Stomach smooth muscle (tissue), 2 donors: Measurements from ENCODE around the gene PLAC1.

ENCODE experiments used
- H3K27ac ChIP-seq: one replicate; pipeline ENCODE4 v1.7.0; 2013; ENCODE audit warnings: mild to moderate bottlenecking, low read length, inconsistent platforms
- H3K27me3 ChIP-seq, 2 donors: one replicate each; pipeline ENCODE4 v1.7.0; 2013; ENCODE audit warnings: low read length in 2 of 2; ENCODE audit not compliant: insufficient read depth in 2 of 2, control insufficient read depth in 1 of 2
- H3K36me3 ChIP-seq, 2 donors: one replicate each; pipeline ENCODE4 v1.7.0; 2013; ENCODE audit warnings: low read length in 2 of 2; ENCODE audit not compliant: control insufficient read depth in 2 of 2, insufficient read depth in 2 of 2
- H3K4me1 ChIP-seq: one replicate; pipeline ENCODE4 v1.7.0; 2013; ENCODE audit warnings: low read length; ENCODE audit not compliant: control insufficient read depth, insufficient read depth
- H3K4me3 ChIP-seq, 2 donors: one replicate each; pipeline ENCODE4 v1.7.0; 2013; ENCODE audit warnings: low read length in 2 of 2
- H3K9ac ChIP-seq, 2 donors: one replicate each; pipeline ENCODE4 v1.7.0; 2013; ENCODE audit warnings: low read length in 2 of 2, mild to moderate bottlenecking in 1 of 2
- H3K9me3 ChIP-seq, 2 donors: one replicate each; pipeline ENCODE4 v1.7.0; 2013; ENCODE audit warnings: low read length in 2 of 2; ENCODE audit not compliant: control insufficient read depth in 2 of 2
- donor health status: healthy.
- donor health status: Pancreatic carcinoma.

The PLAC1 gene

DNA sequence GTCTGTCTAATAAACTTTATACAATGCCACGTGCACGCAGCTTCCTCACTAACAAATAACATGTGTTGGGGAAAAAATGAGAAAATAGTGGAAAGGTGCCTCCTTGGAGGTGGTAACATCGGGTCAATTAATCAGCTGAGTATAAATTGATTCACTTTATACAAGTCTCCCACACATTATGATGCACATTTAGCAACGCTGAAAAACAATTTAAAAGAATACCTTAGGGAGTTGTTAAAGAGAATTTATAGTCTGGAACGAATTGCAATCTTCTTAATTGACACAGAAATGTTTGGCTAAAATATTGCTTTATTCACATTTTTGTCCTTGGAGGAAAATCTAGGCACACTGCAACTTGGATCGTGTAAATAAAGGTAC, 114.1 kb downstream of the PLAC1 start:
- Histone ChIP-seq H3K36me3 (no peaks in the 10 kb centered on the region), H3K4me3 (no peak overlapping the region), H3K9ac (no peak overlapping the region), H3K27ac (no peak overlapping the region), H3K27me3 (peaks cover 37% of the 10 kb centered on the region in 2 donors), H3K4me1 (peaks cover 2% of the 10 kb centered on the region), H3K9me3 (no peaks in the 10 kb centered on the region)

DNA sequence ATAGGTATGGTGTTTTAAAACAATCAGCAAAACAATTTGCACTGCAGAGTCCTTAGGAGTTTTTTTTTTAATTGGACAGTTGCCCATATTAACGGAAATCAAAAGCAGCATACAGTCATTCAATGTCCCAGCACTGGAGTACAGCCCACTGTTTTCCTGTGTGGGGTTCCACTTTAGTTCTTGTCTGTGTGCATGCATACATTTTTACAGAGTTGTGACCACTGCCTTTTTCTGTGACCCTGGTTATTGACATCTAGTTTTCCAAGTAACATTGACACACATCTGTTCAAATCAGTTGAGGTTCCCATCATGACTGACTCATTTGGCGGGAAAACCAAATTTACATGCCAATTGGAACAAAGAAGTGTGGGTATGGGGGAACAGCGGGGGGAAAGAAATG, 115.0 kb downstream of the PLAC1 start:
- no peaks in the 10 kb centered on the region for H3K36me3 ChIP-seq
- no peak overlapping the region for H3K4me3 ChIP-seq
- H3K9me3 ChIP-seq = no peaks in the 10 kb centered on the region
- H3K4me1 ChIP-seq = no peaks in the 10 kb centered on the region
- H3K9ac ChIP-seq = no peak overlapping the region
- H3K27me3 ChIP-seq = peaks cover 30 to 32% of the 10 kb centered on the region in 2 donors
- H3K27ac ChIP-seq = no peak overlapping the region

DNA sequence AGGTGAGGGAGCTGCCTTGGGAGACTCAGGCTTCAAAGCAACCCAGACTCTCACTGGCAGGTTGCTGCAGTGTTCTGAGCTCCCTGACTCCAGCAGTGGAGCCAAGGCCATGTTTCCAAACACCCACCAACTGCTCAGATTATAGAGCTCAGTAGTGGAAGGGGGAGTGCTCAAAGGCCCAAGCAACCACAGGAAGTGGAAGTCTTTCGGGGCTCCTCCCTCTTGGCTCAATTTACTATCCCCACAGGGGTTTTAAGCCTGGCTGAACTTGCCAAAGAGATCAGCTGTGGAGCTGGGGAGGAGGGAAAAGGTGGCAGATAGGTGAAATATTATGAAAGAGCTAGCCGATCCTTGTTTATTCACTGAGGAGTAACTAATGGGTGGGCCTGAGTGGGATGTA, 115.8 kb downstream of the PLAC1 start:
- H3K4me1 ChIP-seq = no peaks in the 10 kb centered on the region
- H3K27me3 ChIP-seq = peaks cover 26 to 34% of the 10 kb centered on the region in 2 donors
- no peak overlapping the region for H3K9ac ChIP-seq
- H3K4me3 ChIP-seq = no peak overlapping the region
- H3K9me3 ChIP-seq = no peaks in the 10 kb centered on the region
- no peak overlapping the region for H3K27ac ChIP-seq
- no peaks in the 10 kb centered on the region for H3K36me3 ChIP-seq

- no peaks in the 10 kb centered on the region for H3K4me1 ChIP-seq
Observed at GRCh38 chrX:134541906-134542305, 116.4 kb downstream of the PLAC1 start.

GRCh38 chrX:134538316-134538715, 120.0 kb downstream of the PLAC1 start:
- Histone ChIP-seq H3K36me3 (no peaks in the 10 kb centered on the region), H3K4me1 (no peaks in the 10 kb centered on the region), H3K27ac (no peak overlapping the region)

More at GRCh38 chrX:134541906-134542305, 116.4 kb downstream of the PLAC1 start:
- Histone ChIP-seq H3K27me3 (peaks cover 22 to 30% of the 10 kb centered on the region in 2 donors), H3K27ac (no peak overlapping the region), H3K4me3 (no peak overlapping the region), H3K9ac (no peak overlapping the region), H3K9me3 (no peaks in the 10 kb centered on the region), H3K36me3 (no peaks in the 10 kb centered on the region)

GRCh38 chrX:134537179-134537955, 120.9 kb downstream of the PLAC1 start:
- Histone ChIP-seq H3K36me3 (no peaks in the 10 kb centered on the region), H3K4me1 (no peaks in the 10 kb centered on the region), H3K4me3 (no peak overlapping the region), H3K27me3 (peaks cover 0 to 20% of the 10 kb centered on the region in 2 donors), H3K27ac (no peak overlapping the region), H3K9ac (no peak overlapping the region), H3K9me3 (no peaks in the 10 kb centered on the region)

More at GRCh38 chrX:134538316-134538715, 120.0 kb downstream of the PLAC1 start:
- peaks cover 0 to 20% of the 10 kb centered on the region in 2 donors for H3K27me3 ChIP-seq
- H3K4me3 ChIP-seq = no peak overlapping the region
- H3K9ac ChIP-seq = no peak overlapping the region
- H3K9me3 ChIP-seq = no peaks in the 10 kb centered on the region

DNA sequence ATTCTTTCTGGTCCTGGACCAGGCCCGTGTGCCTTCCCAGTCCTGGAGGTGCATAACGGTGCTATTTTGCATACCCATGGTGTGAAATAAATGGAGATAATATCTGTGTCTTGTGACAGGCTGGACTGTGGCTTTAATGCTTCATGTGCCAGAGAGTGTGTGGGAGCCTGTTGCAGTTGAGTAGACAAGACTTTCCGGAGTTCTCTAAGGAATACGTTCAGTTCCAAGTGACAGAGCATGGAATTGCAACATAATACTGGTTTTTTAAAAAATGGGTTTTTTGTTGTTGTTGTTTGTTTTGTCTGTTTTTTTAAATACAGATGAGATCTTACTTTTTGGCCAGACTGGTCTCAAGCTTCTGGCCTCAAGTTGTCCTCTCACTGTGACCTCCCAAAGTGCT, 124.3 kb downstream of the PLAC1 start:
- H3K36me3 ChIP-seq = no peaks in the 10 kb centered on the region
- H3K4me3 ChIP-seq = no peak overlapping the region
- no peaks in the 10 kb centered on the region for H3K9me3 ChIP-seq
- no peak overlapping the region for H3K27ac ChIP-seq
- peaks cover 0 to 19% of the 10 kb centered on the region in 2 donors for H3K27me3 ChIP-seq
- H3K9ac ChIP-seq = no peak overlapping the region
- H3K4me1 ChIP-seq = no peaks in the 10 kb centered on the region

GRCh38 chrX:134533352-134533751, 124.9 kb downstream of the PLAC1 start:
- no peak overlapping the region for H3K27ac ChIP-seq
- H3K27me3 ChIP-seq = peaks cover 0 to 18% of the 10 kb centered on the region in 2 donors
- no peak overlapping the region for H3K4me3 ChIP-seq
- no peak overlapping the region for H3K9ac ChIP-seq
- H3K36me3 ChIP-seq = no peaks in the 10 kb centered on the region
- no peaks in the 10 kb centered on the region for H3K9me3 ChIP-seq
- no peaks in the 10 kb centered on the region for H3K4me1 ChIP-seq

DNA sequence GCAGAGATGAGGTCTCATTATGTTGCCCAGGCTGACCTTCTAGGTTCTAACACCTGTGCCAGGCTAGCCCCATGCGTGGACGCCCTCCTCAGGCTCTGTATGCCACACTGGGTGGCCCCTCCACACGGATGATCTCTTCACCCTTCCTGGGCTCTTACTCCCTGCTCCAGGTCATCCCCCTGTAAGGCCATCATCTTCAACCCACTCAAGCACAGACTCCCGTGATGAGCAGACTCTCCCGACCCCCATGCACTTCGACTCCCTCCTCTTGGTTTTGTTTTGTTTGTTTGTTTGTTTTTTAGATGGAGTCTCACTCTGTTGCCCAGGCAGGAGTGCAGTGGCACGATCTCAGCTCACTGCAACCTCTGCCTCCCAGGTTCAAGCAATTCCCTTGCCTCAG, 127.4 kb downstream of the PLAC1 start:
- no peak overlapping the region for H3K9ac ChIP-seq
- H3K4me3 ChIP-seq = no peak overlapping the region
- peaks cover 0 to 10% of the 10 kb centered on the region in 2 donors for H3K27me3 ChIP-seq
- no peaks in the 10 kb centered on the region for H3K9me3 ChIP-seq
- no peak overlapping the region for H3K27ac ChIP-seq
- no peaks in the 10 kb centered on the region for H3K36me3 ChIP-seq
- no peaks in the 10 kb centered on the region for H3K4me1 ChIP-seq

GRCh38 chrX:134529481-134529880, 128.8 kb downstream of the PLAC1 start:
- H3K27ac ChIP-seq = no peak overlapping the region
- H3K36me3 ChIP-seq = no peaks in the 10 kb centered on the region
- no peaks in the 10 kb centered on the region for H3K4me1 ChIP-seq
- no peak overlapping the region for H3K4me3 ChIP-seq
- H3K9ac ChIP-seq = no peak overlapping the region
- no peaks in the 10 kb centered on the region for H3K9me3 ChIP-seq
- H3K27me3 ChIP-seq = peaks cover 0 to 7% of the 10 kb centered on the region in 2 donors

- Histone ChIP-seq H3K27ac (no peak overlapping the region), H3K4me1 (no peaks in the 10 kb centered on the region), H3K4me3 (no peak overlapping the region), H3K27me3 (peaks cover 0 to 6% of the 10 kb centered on the region in 2 donors), H3K9me3 (no peaks in the 10 kb centered on the region), H3K9ac (no peak overlapping the region), H3K36me3 (no peaks in the 10 kb centered on the region)
Observed at GRCh38 chrX:134528960-134529359, 129.3 kb downstream of the PLAC1 start.
